Stimulated activated CD8-positive, alpha-beta memory T cell treated with anti-CD3 and anti-CD28 coated beads, Interleukin-15, amount 100 ng/mL, for 24 hours (primary cell): Measurements from ENCODE around the gene PAXX.

Source experiments
- DNase-seq: peaks from one replicate; pipeline ENCODE4 v3.0.0-alpha.2; 2020; ENCODE audit warnings: low read depth

PAXX gene

GRCh38 chr9:137006116-137007003 lies 14.1 kb downstream of the PAXX start:
- DNase-seq: no peak

- DNase-seq: no peak
Observed at GRCh38 chr9:137007108-137007815, 15.0 kb downstream of the PAXX start.

- DNase-seq: no peak
Observed at GRCh38 chr9:137007816-137008270, 15.6 kb downstream of the PAXX start.

GRCh38 chr9:137008312-137008711 lies 16.1 kb downstream of the PAXX start:
- no peak for DNase-seq

GRCh38 chr9:137009217-137009616 lies 17.0 kb downstream of the PAXX start:
- DNase-seq: no peak

- no peak for DNase-seq
Observed at GRCh38 chr9:137009938-137010732, 17.9 kb downstream of the PAXX start.

- no peak for DNase-seq
Observed at GRCh38 chr9:137011156-137011555, 18.9 kb downstream of the PAXX start.

GRCh38 chr9:137011907-137012675 lies 19.9 kb downstream of the PAXX start:
- DNase-seq: no peak

GRCh38 chr9:137012694-137013570 lies 20.7 kb downstream of the PAXX start:
- DNase-seq: no peak

GRCh38 chr9:137013571-137013940 lies 21.3 kb downstream of the PAXX start:
- DNase-seq: no peak

GRCh38 chr9:137014166-137014565 lies 21.9 kb downstream of the PAXX start:
- no peak for DNase-seq

GRCh38 chr9:137014776-137015539 lies 22.7 kb downstream of the PAXX start:
- DNase-seq: no peak

GRCh38 chr9:137015540-137015930 lies 23.3 kb downstream of the PAXX start:
- DNase-seq: no peak

GRCh38 chr9:137015976-137016375 lies 23.8 kb downstream of the PAXX start:
- DNase-seq: no peak

- DNase-seq: no peak
Observed at GRCh38 chr9:137016436-137016835, 24.2 kb downstream of the PAXX start.

- no peak for DNase-seq
Observed at GRCh38 chr9:137017071-137017470, 24.8 kb downstream of the PAXX start.

GRCh38 chr9:137017791-137018497 lies 25.7 kb downstream of the PAXX start:
- DNase-seq: no peak

- no peak for DNase-seq
Observed at GRCh38 chr9:137018761-137019559, 26.7 kb downstream of the PAXX start.
